Measurements from ENCODE around the gene SLC11A2. TPM values are rescaled to one million over a fixed set of nuclear protein-coding genes. Genes with fewer than 3 reads are reported as not detected.

Gene SLC11A2
- polyA plus RNA-seq, 1 of the 3 experiments (the other 2 are of a cell fraction) = 27.7 TPM

GRCh38 chr12:50990791-50991190 lies 35.4 kb downstream of the SLC11A2 start:
- H3K36me3 ChIP-seq (replicated peaks in 1 of 2; ENCODE audit: control insufficient read depth in 1 of 2, insufficient read depth in 2 of 2, low read length in 1 of 2) = peaks cover 51 to 61% of the 10 kb centered on the region in 2 experiments
- no peak overlapping the region for H3K4me2 ChIP-seq
- H3K9me2 ChIP-seq = no peaks in the 10 kb centered on the region
- no peaks in the 10 kb centered on the region for H3K79me2 ChIP-seq (ENCODE audit: insufficient read depth)
- no peak for DNase-seq
- H3K4me1 ChIP-seq (ENCODE audit: control insufficient read depth in 1 of 2, insufficient read depth in 2 of 2, low read depth in 1 of 2, low read length in 1 of 2) = 0 out of 4 replicates have a peak, but pooled peaks cover 0 to 2% of the 10 kb centered on the region in 2 experiments
- CTCF ChIA-PET = interaction anchor here (1.3 to 9.9 kb wide), 2 partner anchors 167 to 226 kb away, joined by 3 to 186 read pairs; no protein-coding TSS in a partner anchor
- H3F3A ChIP-seq (replicated peaks; ENCODE audit: insufficient read depth) = peaks cover 7% of the 10 kb centered on the region
- no peak for TF ChIP-seq CHD2 (IDR thresholded peaks at IDR 0.05; ENCODE audit: low read length, partially characterized antibody)
- no peak for TF ChIP-seq EZH2phosphoT487 (IDR thresholded peaks at IDR 0.05; ENCODE audit: borderline replicate concordance, low read depth)
- TF ChIP-seq RCOR1 (IDR thresholded peaks at IDR 0.05; ENCODE audit: low read length) = no peak
- TF ChIP-seq MEF2A (IDR thresholded peaks at IDR 0.05; ENCODE audit: borderline replicate concordance, low read depth) = no peak
- no peak overlapping the region for H3K4me3 ChIP-seq (ENCODE audit: low read depth in 2 of 2, low read length in 1 of 2)
- no peak overlapping the region for H2AFZ ChIP-seq (ENCODE audit: low read depth)
- H3K27me3 ChIP-seq (ENCODE audit: insufficient read depth) = no peaks in the 10 kb centered on the region
- H4K20me1 ChIP-seq (ENCODE audit: insufficient read depth) = no peaks in the 10 kb centered on the region
- 94% methylated on average over 3 of the region's 3 CpGs for WGBS (ENCODE audit: low lambda C conversion rate)
- H3K9me3 ChIP-seq = no peaks in the 10 kb centered on the region
- no peak overlapping the region for H3K27ac ChIP-seq (ENCODE audit: low read depth in 2 of 2, low read length in 1 of 2)
- no peak overlapping the region for H3K9ac ChIP-seq
- POLR2A ChIA-PET = no interaction called here

- POLR2A ChIA-PET = no interaction called here
Observed at GRCh38 chr12:50990147-50990727, 35.9 kb downstream of the SLC11A2 start.

More at GRCh38 chr12:50990147-50990727, 35.9 kb downstream of the SLC11A2 start:
- no peaks in the 10 kb centered on the region for H4K20me1 ChIP-seq (ENCODE audit: insufficient read depth)
- CTCF ChIA-PET = interaction anchor here (1.3 to 9.9 kb wide), 4 partner anchors 166 to 351 kb away, joined by 3 to 186 read pairs (median 26); partner anchors contain the start of gene ATF1
- H2AFZ ChIP-seq (ENCODE audit: low read depth) = no peak overlapping the region
- peaks cover 12% of the 10 kb centered on the region for H3F3A ChIP-seq (replicated peaks; ENCODE audit: insufficient read depth)
- no peaks in the 10 kb centered on the region for H3K9me3 ChIP-seq
- H3K4me2 ChIP-seq = no peak overlapping the region
- TF ChIP-seq USF1 (IDR thresholded peaks at IDR 0.05; ENCODE audit: borderline replicate concordance, low read depth) (no peak), FOXJ3 (CRISPR knock-in tag; IDR thresholded peaks at IDR 0.05) (no peak), JUND (IDR thresholded peaks at IDR 0.05) (no peak), PBX3 (IDR thresholded peaks at IDR 0.05) (no peak)
- 94% methylated on average over 4 of the region's 4 CpGs for WGBS (ENCODE audit: low lambda C conversion rate)
- H3K36me3 ChIP-seq (replicated peaks in 1 of 2; ENCODE audit: control insufficient read depth in 1 of 2, insufficient read depth in 2 of 2, low read length in 1 of 2) = peaks cover 51 to 56% of the 10 kb centered on the region in 2 experiments
- H3K27me3 ChIP-seq (ENCODE audit: insufficient read depth) = no peaks in the 10 kb centered on the region
- no peak for DNase-seq
- peaks cover 2 to 5% of the 10 kb centered on the region in 2 experiments; a peak in 1 of 4 replicates for H3K4me1 ChIP-seq (ENCODE audit: control insufficient read depth in 1 of 2, insufficient read depth in 2 of 2, low read depth in 1 of 2, low read length in 1 of 2)
- H3K4me3 ChIP-seq (ENCODE audit: low read depth in 2 of 2, low read length in 1 of 2) = no peak overlapping the region
- no peaks in the 10 kb centered on the region for H3K9me2 ChIP-seq
- H3K27ac ChIP-seq (ENCODE audit: low read depth in 2 of 2, low read length in 1 of 2) = no peak overlapping the region
- no peak overlapping the region for H3K9ac ChIP-seq
- H3K79me2 ChIP-seq (ENCODE audit: insufficient read depth) = no peaks in the 10 kb centered on the region
